Right lobe of liver (tissue), 4 donors: ENCODE data around the gene SBF2.

Experiments used
- POLR2A ChIP-seq: fragments of 450-650 bp; IDR thresholded peaks from one replicate; pipeline ENCODE4 v1.6.1; 2017; ENCODE audit warnings: antibody characterized with exemption, mild to moderate bottlenecking
- TF ChIP-seq, protein P1 (sequence below), 4 donors: fragments of 200-600 bp in 3 of 4; fragments of 450-650 bp in 1 of 4; IDR thresholded peaks; one replicate each; pipeline versions ENCODE4 v1.5.1 to v1.8.0; 2016 to 2022; ENCODE audit warnings: antibody characterized with exemption in 4 of 4, mild to moderate bottlenecking in 2 of 4
- donor health status: DM: no; HTN: no; CAD: no.
- donor health status: DM: no; HTN: no; CAD: no.
- donor health status: DM: no; HTN: yes; CAD: no.

DNA sequence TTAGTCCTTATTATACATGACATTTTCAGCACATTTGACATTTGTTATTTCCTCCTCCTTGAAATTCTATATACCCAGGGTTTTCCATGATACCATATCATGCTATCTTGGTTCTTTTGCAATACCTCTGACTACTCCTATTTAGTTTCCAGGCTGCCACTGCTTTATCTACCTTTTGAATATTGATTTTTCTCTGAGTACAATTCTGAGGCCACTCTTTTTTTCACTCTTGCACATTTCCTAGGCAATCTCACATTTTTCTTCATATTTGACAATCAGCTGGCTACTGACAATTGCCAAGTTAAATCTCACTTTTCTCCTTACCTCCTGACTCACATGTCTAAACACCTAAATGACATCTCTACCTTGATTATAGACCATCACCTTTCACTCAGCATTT is 11.9 kb downstream of the SBF2 start:
- TF ChIP-seq, protein P1, sequence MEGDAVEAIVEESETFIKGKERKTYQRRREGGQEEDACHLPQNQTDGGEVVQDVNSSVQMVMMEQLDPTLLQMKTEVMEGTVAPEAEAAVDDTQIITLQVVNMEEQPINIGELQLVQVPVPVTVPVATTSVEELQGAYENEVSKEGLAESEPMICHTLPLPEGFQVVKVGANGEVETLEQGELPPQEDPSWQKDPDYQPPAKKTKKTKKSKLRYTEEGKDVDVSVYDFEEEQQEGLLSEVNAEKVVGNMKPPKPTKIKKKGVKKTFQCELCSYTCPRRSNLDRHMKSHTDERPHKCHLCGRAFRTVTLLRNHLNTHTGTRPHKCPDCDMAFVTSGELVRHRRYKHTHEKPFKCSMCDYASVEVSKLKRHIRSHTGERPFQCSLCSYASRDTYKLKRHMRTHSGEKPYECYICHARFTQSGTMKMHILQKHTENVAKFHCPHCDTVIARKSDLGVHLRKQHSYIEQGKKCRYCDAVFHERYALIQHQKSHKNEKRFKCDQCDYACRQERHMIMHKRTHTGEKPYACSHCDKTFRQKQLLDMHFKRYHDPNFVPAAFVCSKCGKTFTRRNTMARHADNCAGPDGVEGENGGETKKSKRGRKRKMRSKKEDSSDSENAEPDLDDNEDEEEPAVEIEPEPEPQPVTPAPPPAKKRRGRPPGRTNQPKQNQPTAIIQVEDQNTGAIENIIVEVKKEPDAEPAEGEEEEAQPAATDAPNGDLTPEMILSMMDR (IDR thresholded peaks at IDR 0.05), result no peak
- TF ChIP-seq POLR2A, result no peak
